Peyer's patch (tissue), 4 donors: ENCODE results near the gene IAH1.

ENCODE experiments used
- CTCF ChIP-seq, 6 experiments: fragments of 450-650 bp in 4 of 6; fragments of 200-600 bp in 2 of 6; sonication (generic) in 1 of 6; IDR thresholded peaks; one replicate each; pipeline ENCODE4 v1.5.1; 2017 to 2019; ENCODE audit warnings: antibody characterized with exemption in 6 of 6, mild to moderate bottlenecking in 3 of 6, moderate library complexity in 1 of 6
- POLR2A ChIP-seq, 2 donors: fragments of 450-650 bp; IDR thresholded peaks; one replicate each; pipeline ENCODE4 v1.5.1; 2017; ENCODE audit warnings: antibody characterized with exemption in 2 of 2, mild to moderate bottlenecking in 2 of 2, moderate library complexity in 2 of 2

GRCh38 chr2:9443526-9443925 is 30.8 kb upstream of the IAH1 start:
- TF ChIP-seq CTCF (IDR thresholded peaks at IDR 0.05) (no peak), POLR2A (IDR thresholded peaks at IDR 0.05) (no peak)
